ENCODE results near the gene IRX3. TPM values are rescaled to one million over a fixed set of nuclear protein-coding genes. Genes with fewer than 3 reads are reported as not detected.

Gene IRX3
- polyA plus RNA-seq, result not detected

GRCh38 chr16:54286366-54287130, at the start of gene IRX3:
TSS of gene IRX3 (minus strand) at chr16:54286787. CDS start at chr16:54286050, 737 bp downstream.
- Mint-ChIP-seq H3K27me3 (peaks cover 62% of the 10 kb centered on the region), H3K27ac (no peak within 1 kb of the TSS), H3K4me1 (peaks cover 0 to 7% (median 2%) of the 10 kb centered on the region in 3 donors), H3K9me3 (peaks cover 0 to 4% (median 0%) of the 10 kb centered on the region in 3 donors), H3K36me3 (no peaks in the 10 kb centered on the region), H3K4me3 (peak within 1 kb of the TSS in 2 of 4 donors; percentile 17 to 39)

DNA sequence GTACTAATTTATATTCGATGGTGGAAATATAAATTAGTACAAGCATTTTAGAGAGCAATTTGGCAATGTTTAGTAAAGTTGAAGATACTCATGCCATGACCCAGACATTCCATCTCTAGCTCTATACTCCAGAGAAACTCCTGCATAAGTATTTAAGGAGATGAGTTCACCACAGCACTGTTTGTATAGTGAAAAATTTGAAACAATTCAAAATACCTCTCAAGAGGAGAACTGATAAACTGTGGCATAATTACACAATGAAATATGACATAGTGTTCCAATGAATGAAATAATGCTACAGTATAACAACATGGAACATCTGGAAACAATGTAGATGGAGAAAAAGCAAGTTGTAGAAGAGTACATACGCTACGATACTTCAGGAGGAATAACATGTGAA, 48.6 kb upstream of the IRX3 start:
- H3K27ac Mint-ChIP-seq, result no peak overlapping the region
- no peaks in the 10 kb centered on the region for H3K36me3 Mint-ChIP-seq
- no peaks in the 10 kb centered on the region for H3K4me1 Mint-ChIP-seq
- H3K9me3 Mint-ChIP-seq, result peaks cover 0 to 1% (median 0%) of the 10 kb centered on the region in 3 donors
- no peak overlapping the region for H3K4me3 Mint-ChIP-seq
- H3K27me3 Mint-ChIP-seq, result no peaks in the 10 kb centered on the region

- H3K4me3 Mint-ChIP-seq, result no peak overlapping the region
- no peaks in the 10 kb centered on the region for H3K9me3 Mint-ChIP-seq
- no peaks in the 10 kb centered on the region for H3K27me3 Mint-ChIP-seq
- no peaks in the 10 kb centered on the region for H3K36me3 Mint-ChIP-seq
- H3K4me1 Mint-ChIP-seq, result no peaks in the 10 kb centered on the region
- no peak overlapping the region for H3K27ac Mint-ChIP-seq
Observed at GRCh38 chr16:54334208-54334607, 47.6 kb upstream of the IRX3 start.

DNA sequence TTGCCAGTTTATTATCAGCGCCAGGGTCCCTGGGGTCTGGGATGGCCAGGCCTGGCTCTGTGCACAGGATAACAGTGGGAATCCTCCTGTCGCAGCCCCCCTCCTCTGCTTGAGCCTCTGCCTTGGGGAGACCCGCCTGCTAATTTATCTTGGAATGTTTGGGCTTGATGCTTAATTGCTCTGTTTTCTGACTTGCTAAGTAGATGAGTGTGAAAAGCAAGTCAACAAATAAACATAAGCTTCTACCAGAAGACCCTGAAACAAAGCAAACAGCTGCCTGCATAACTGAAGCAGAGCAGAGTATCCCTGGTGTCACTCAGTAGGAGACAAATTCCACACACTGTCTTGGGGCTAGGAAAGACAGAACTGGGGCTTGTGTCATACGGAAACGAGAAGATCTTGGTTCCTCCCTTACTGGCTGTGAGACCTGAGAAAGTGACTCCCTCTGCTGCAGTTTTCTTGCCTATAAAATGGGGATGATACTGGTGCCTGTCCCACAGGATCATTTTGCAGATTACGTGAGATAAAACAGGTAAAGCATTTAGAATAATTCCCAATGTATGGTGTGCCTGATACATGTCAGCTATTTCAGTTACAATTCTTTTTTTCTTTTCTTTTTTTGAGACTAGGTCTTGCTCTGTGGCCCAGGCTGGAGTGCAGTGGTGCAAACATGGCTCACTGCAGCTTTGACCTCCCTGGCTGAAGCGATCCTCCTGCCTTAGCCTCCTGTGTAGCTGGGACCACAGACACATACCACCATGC, 44.8 kb upstream of the IRX3 start:
- Mint-ChIP-seq H3K4me3 (no peak overlapping the region), H3K36me3 (no peaks in the 10 kb centered on the region), H3K9me3 (no peaks in the 10 kb centered on the region), H3K27ac (no peak overlapping the region), H3K4me1 (no peaks in the 10 kb centered on the region), H3K27me3 (peaks cover 2% of the 10 kb centered on the region)

DNA sequence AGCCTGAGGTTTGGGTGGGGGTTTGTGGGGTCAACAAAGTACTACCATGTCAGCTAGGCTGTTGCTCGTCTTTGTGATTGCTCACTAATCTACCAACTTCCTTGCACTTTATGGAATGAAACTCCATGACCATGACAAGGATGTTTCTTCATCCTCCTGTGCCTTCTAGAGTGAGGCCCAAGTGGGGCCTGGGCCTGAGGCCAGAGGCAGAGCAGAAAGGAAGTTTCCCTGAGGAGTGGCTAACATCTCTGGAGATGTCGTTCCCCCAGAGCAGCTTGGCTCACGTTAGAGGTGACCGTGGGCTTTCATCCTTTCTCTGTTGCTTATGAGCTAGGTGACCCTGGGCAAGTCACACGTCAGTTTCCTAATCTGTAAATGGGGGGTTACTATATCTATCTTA, 41.0 kb upstream of the IRX3 start:
- no peaks in the 10 kb centered on the region for H3K9me3 Mint-ChIP-seq
- H3K27ac Mint-ChIP-seq, result no peak overlapping the region
- H3K4me1 Mint-ChIP-seq, result no peaks in the 10 kb centered on the region
- peaks cover 4% of the 10 kb centered on the region for H3K27me3 Mint-ChIP-seq
- H3K4me3 Mint-ChIP-seq, result no peak overlapping the region
- H3K36me3 Mint-ChIP-seq, result no peaks in the 10 kb centered on the region

DNA sequence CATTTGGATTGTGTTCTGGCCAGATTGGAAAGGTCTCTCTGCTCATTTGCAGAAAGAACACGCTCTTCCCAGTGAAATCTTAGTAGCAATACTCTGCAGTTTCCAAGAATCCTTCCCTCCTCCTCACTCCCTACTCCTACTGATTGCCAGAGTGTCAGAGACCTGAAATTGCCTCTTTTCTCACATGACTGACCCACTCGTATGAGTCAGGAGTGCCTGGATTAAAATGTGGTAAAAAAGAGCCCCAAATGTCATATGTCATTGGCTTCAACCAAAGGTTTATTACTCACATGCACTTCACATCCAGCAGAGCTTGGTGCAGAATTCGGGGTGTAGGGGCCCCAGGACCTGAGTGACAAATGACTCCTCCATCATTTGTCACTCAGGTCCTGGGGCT, 39.7 kb upstream of the IRX3 start:
- Mint-ChIP-seq H3K4me1 (no peaks in the 10 kb centered on the region), H3K27me3 (peaks cover 4% of the 10 kb centered on the region), H3K27ac (no peak overlapping the region), H3K4me3 (no peak overlapping the region), H3K9me3 (no peaks in the 10 kb centered on the region), H3K36me3 (no peaks in the 10 kb centered on the region)

- Mint-ChIP-seq H3K27ac (no peak overlapping the region), H3K4me1 (no peaks in the 10 kb centered on the region), H3K9me3 (no peaks in the 10 kb centered on the region), H3K4me3 (no peak overlapping the region), H3K27me3 (peaks cover 4% of the 10 kb centered on the region), H3K36me3 (no peaks in the 10 kb centered on the region)
Observed at GRCh38 chr16:54325616-54326265, 39.2 kb upstream of the IRX3 start.

GRCh38 chr16:54324716-54325115, 38.1 kb upstream of the IRX3 start:
- no peaks in the 10 kb centered on the region for H3K9me3 Mint-ChIP-seq

GRCh38 chr16:54320697-54321340, 34.2 kb upstream of the IRX3 start:
- H3K27ac Mint-ChIP-seq, result no peak overlapping the region
- no peaks in the 10 kb centered on the region for H3K36me3 Mint-ChIP-seq
- H3K27me3 Mint-ChIP-seq, result peaks cover 2% of the 10 kb centered on the region
- H3K9me3 Mint-ChIP-seq, result no peaks in the 10 kb centered on the region
- no peak overlapping the region for H3K4me3 Mint-ChIP-seq
- H3K4me1 Mint-ChIP-seq, result peaks cover 0 to 2% (median 0%) of the 10 kb centered on the region in 3 donors

More at GRCh38 chr16:54324716-54325115, 38.1 kb upstream of the IRX3 start:
- H3K36me3 Mint-ChIP-seq, result no peaks in the 10 kb centered on the region
- no peaks in the 10 kb centered on the region for H3K4me1 Mint-ChIP-seq
- no peak overlapping the region for H3K4me3 Mint-ChIP-seq
- H3K27ac Mint-ChIP-seq, result no peak overlapping the region
- peaks cover 4% of the 10 kb centered on the region for H3K27me3 Mint-ChIP-seq

- H3K27ac Mint-ChIP-seq, result no peak overlapping the region
Observed at GRCh38 chr16:54318941-54319340, 32.4 kb upstream of the IRX3 start.

DNA sequence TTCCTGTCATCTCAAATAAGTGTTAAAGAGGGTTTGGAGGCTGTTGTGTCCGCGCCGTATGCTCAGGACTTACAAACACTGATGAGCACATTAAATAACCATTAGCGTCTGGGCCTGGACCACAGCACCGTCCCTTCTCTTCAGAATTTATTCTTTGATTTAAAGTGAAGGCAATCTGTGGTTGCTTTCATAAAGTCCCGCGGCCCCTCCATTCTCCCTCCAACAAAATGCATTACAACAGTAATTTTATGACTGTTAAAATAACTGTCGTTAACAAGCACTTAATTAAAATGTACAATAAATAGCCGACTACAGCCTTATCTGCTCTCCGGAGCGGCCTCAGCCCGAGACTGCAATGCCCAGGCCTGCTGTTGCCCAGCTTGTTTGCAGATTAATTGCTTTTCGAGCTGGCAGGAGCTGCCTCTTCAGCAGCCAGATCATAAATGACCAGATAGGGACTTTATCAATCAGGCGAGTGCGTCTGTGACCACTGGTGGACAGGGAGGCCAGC, 30.6 kb upstream of the IRX3 start:
- H3K4me1 Mint-ChIP-seq, result peaks cover 0 to 2% (median 0%) of the 10 kb centered on the region in 3 donors
- H3K4me3 Mint-ChIP-seq, result no peak overlapping the region
- H3K9me3 Mint-ChIP-seq, result peaks cover 0 to 2% (median 0%) of the 10 kb centered on the region in 3 donors
- H3K36me3 Mint-ChIP-seq, result no peaks in the 10 kb centered on the region
- no peak overlapping the region for H3K27ac Mint-ChIP-seq
- no peaks in the 10 kb centered on the region for H3K27me3 Mint-ChIP-seq

More at GRCh38 chr16:54318941-54319340, 32.4 kb upstream of the IRX3 start:
- no peak overlapping the region for H3K4me3 Mint-ChIP-seq
- no peaks in the 10 kb centered on the region for H3K9me3 Mint-ChIP-seq
- no peaks in the 10 kb centered on the region for H3K36me3 Mint-ChIP-seq
- H3K27me3 Mint-ChIP-seq, result no peaks in the 10 kb centered on the region
- peaks cover 0 to 2% (median 0%) of the 10 kb centered on the region in 3 donors for H3K4me1 Mint-ChIP-seq

- peaks cover 0 to 4% (median 0%) of the 10 kb centered on the region in 3 donors for H3K9me3 Mint-ChIP-seq
- no peak overlapping the region for H3K4me3 Mint-ChIP-seq
- no peak overlapping the region for H3K27ac Mint-ChIP-seq
- no peaks in the 10 kb centered on the region for H3K36me3 Mint-ChIP-seq
- peaks cover 0 to 2% (median 0%) of the 10 kb centered on the region in 3 donors for H3K4me1 Mint-ChIP-seq
- no peaks in the 10 kb centered on the region for H3K27me3 Mint-ChIP-seq
Observed at GRCh38 chr16:54316095-54316889, 29.7 kb upstream of the IRX3 start.

GRCh38 chr16:54313789-54314188, 27.2 kb upstream of the IRX3 start:
- no peak overlapping the region for H3K4me3 Mint-ChIP-seq

DNA sequence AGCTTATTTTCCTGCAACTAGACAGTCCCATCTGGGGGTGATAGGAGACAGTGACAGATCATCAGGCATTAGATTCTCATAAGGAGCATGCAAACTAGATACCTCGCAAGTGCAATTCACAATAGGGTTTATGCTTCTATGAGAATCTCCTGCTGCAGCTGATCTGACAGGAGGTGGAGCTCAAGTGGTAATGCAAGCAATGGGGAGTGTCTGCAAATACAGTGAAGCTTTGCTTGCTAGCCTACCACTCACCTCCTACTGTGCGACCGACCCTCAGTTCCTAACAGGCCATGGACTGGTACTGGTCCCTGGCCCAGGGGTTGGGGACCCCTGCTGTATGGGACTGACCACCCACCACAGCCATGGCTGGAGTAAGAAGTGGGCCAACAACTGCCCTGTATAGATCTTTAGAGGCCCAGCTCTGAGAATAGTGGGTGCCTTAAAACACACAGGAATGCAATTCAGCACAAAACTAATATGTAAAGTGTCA, 26.0 kb upstream of the IRX3 start:
- no peak overlapping the region for H3K4me3 Mint-ChIP-seq
- H3K27me3 Mint-ChIP-seq, result peaks cover 2% of the 10 kb centered on the region
- H3K27ac Mint-ChIP-seq, result no peak overlapping the region
- H3K4me1 Mint-ChIP-seq, result no peaks in the 10 kb centered on the region
- H3K9me3 Mint-ChIP-seq, result peaks cover 0 to 4% (median 0%) of the 10 kb centered on the region in 3 donors
- H3K36me3 Mint-ChIP-seq, result no peaks in the 10 kb centered on the region

More at GRCh38 chr16:54313789-54314188, 27.2 kb upstream of the IRX3 start:
- Mint-ChIP-seq H3K27me3 (peaks cover 2% of the 10 kb centered on the region), H3K9me3 (peaks cover 0 to 4% (median 0%) of the 10 kb centered on the region in 3 donors), H3K36me3 (no peaks in the 10 kb centered on the region), H3K4me1 (peaks cover 0 to 2% (median 0%) of the 10 kb centered on the region in 3 donors), H3K27ac (no peak overlapping the region)

Measured in IgD-negative memory B cell (primary cell).